ENCODE data around the gene IFI27.

Gene IFI27

DNA sequence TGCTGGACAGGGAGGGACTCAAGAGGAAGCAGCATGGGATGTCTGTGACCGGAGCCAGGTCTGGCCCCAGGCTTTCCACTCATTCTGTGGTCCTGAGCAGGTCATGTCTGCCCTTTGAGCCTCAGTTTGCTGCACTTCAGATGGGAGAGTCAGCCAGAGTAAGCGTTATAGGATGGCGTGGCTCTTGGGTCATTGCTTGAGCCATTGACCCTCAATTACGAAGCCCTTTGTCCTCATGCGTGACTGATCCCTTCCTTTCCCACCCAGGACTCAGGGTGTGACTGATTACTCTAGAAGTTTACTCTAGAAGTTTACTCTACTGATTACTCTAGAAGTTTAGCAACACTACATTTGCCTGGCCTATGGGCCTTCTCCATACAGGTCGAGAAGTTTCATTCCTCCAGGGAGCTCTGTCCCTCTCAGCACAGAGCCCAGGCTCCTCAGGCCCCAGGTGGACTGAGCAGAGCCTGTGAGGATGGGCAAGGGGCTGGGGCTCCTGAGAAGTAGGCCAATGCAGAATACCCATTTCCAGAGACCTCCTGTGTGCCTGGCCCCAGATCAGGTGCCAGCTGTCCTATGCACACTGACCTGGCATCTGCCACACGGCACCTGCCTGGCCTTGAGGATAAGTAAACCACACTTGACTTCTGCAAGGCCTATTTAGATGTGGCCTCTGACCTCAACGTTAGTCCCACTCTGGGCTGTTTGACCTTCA lies 7.6 kb upstream of the IFI27 start:
- H3K4me3 ChIP-seq (ENCODE audit: low read depth, low read length): no peak overlapping the region

DNA sequence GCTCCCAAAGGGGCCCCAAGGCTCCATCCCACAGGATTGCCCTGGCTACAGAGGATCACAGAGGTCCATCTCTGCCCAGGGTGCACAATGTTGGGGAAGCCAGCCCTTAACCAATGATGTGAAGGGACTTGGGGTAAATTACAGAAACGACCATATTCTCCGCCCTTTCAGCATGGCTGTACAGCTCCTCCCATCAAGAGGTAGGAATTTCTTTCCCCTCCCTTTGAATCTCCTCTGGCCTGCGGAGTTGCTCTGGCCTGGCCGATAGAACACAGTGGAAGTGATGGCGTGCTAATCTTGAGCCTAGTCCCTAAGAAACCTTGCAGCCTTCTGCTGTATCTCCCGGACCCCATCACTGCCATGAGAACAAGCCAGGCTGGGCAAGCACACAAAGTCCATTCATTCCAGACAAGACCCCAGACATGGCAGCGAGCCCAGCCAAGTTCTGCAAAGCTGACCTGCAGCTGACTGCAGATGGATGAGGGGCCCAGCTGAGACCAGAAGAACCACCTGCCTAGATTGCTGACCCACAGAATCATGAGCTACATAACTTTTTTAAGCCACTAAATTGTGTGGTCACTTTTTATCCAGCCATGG lies 6.9 kb upstream of the IFI27 start:
- no peak overlapping the region for H3K4me3 ChIP-seq (ENCODE audit: low read depth, low read length)

- no peak overlapping the region for H3K4me3 ChIP-seq (ENCODE audit: low read depth, low read length)
Observed at GRCh38 chr14:94104731-94105130, 5.8 kb upstream of the IFI27 start.

DNA sequence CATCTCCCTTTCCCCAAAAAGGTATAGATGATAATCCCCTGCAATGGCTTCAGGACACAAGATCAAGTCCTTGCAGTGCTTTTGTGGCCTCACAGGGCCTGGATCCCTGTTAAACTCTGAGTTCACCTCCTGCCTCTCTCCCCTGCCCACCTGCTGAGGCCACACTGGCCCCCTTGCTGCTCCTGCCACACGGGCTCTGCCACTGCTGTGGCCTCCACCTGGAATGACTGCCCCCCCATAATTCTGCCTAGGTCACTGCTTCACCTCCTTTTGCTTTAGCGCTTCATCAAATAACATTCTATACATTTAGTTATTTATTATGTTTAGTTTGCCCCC lies 653 bp upstream of the IFI27 start:
- no peak overlapping the region for H3K4me3 ChIP-seq (ENCODE audit: low read depth, low read length)

DNA sequence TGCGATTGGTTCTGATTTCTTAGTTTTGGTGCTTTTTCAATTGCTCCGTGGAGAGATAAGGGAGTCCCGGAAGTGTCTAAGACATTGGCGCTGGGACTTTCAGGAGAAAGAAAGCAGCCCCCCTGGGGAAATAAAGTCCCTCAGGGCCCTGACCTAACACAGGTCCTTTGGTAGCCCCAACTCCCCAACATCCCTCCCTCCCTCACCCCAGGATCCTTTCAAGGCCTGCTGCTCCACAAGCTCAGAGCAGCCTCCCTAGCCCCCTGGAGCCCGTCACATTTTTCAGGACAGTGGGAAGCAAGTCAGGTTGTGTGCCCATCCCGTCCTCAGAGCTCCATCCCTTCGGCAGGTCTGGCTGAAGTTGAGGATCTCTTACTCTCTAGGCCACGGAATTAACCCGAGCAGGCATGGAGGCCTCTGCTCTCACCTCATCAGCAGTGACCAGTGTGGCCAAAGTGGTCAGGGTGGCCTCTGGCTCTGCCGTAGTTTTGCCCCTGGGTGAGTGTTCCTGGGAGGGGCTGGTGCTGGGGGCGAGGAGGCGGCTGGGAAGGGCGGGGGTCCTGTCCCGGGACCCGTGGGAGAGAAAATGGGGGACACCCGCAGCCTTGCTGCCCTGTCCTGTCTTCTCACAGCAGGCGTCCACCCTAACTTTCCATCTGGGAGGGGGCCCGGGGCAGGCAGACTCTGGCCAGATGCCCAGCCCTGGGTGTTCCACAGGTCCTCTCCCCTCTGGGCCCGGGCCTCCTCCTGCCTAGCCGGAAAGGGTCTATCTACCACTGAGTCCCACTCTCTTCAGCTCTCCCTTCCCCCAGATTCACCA lies 950 bp downstream of the IFI27 start:
- H3K4me3 ChIP-seq (ENCODE audit: low read depth, low read length): no peak overlapping the region

GRCh38 chr14:94112513-94113063 lies 2.1 kb downstream of the IFI27 start:
- no peak overlapping the region for H3K4me3 ChIP-seq (ENCODE audit: low read depth, low read length)

DNA sequence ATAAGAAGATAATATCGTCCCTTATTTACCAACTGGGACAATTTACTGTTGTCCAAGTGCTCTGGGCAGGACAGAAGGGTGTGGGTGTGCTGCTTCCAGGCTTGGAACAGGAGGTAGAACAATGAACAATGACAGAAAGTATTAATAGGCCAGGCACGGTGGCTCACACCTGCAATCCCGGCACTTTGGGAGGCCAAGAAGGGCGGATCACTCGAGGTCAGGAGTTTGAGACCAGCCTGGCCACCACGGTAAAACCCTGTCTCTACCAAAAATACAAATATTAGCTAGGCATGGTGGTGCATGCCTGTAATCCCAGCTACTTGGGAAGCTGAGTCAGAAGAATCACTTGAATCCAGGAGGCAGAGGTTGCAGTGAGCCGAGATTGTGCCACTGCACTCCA lies 2.5 kb downstream of the IFI27 start:
- no peak overlapping the region for H3K4me3 ChIP-seq (ENCODE audit: low read depth, low read length)

DNA sequence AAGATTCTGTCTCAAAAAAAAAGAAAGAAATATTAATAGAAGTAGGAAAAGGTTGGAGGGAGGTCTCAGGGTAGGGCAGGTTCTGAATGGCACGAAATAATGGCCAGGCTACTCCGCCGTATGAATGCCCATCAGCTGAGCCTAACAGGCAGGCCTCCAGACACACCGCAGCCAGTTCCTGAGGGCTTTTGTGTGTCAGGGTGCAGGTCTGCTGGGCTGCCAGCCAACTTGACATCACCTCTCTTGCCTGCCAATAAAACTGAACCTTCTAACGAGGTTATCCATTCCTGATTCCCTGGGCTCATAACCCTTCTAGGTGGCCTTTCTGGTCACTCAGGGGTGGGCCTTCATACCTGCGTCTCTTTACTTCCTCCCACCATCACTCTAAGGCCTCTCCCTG lies 3.0 kb downstream of the IFI27 start:
- H3K4me3 ChIP-seq (ENCODE audit: low read depth, low read length): no peak overlapping the region

DNA sequence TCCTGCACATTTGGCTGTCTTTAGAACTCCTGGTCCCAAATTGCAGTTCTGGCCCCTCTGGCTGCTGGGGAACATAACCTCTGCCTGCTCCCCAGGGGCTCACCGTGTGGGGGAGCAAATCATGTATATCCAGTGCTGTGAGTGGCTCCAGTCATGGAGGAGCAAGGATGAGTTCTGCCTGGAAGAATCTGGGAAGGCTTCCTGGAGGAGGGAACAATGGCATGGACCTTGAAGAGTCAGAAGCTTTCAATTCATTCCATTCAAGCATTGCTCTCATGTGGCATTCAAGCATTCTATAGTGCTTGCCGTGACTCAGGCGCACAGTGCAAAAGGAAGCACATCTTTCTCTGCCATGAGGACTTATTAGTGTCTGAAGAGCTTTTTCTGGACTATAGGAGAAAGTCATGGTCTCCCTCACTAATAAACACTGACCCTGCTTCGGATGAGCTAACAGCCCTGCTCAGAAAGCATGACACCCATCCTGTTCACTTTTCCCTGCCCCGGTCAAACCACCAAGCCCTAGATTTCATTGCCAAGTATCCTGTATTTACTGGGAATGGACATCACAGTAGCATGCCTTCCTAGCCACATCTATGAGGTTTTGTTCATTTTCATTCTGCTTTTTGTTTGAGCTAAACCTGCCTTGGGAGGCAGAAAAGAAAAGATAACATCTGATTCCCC lies 3.5 kb downstream of the IFI27 start:
- H3K4me3 ChIP-seq (ENCODE audit: low read depth, low read length): no peak overlapping the region

DNA sequence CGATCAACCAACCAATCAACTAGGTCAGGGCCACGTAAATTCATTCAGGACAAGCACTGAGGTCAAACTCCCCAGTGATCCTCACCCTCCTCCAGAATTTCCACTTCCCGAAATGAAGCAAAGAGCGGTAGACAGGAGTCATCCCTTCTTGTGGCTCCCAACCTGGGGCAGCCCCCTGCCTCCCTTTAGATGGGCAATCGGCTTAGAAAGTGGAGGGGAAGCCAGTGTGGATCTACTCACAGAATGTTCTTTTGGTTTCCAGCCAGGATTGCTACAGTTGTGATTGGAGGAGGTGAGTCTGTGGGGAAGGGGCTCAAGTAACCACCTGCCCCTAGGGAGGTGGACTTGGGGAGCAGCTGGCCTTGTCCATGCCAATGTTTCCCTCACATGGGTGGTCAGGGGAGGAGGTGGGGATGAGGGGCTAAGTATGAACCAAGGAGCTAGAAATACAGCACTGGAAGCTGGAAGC lies 4.1 kb downstream of the IFI27 start:
- H3K4me3 ChIP-seq (ENCODE audit: low read depth, low read length): no peak overlapping the region

GRCh38 chr14:94115058-94115591 lies 4.6 kb downstream of the IFI27 start:
- H3K4me3 ChIP-seq (ENCODE audit: low read depth, low read length): no peak overlapping the region

GRCh38 chr14:94115631-94116030 lies 5.1 kb downstream of the IFI27 start:
- H3K4me3 ChIP-seq (ENCODE audit: low read depth, low read length): no peak overlapping the region

GRCh38 chr14:94116701-94117100 lies 6.2 kb downstream of the IFI27 start:
- no peak overlapping the region for H3K4me3 ChIP-seq (ENCODE audit: low read depth, low read length)

GRCh38 chr14:94117856-94118255 lies 7.3 kb downstream of the IFI27 start:
- no peak overlapping the region for H3K4me3 ChIP-seq (ENCODE audit: low read depth, low read length)

- H3K4me3 ChIP-seq (ENCODE audit: low read depth, low read length): no peak overlapping the region
Observed at GRCh38 chr14:94119071-94119470, 8.5 kb downstream of the IFI27 start.

DNA sequence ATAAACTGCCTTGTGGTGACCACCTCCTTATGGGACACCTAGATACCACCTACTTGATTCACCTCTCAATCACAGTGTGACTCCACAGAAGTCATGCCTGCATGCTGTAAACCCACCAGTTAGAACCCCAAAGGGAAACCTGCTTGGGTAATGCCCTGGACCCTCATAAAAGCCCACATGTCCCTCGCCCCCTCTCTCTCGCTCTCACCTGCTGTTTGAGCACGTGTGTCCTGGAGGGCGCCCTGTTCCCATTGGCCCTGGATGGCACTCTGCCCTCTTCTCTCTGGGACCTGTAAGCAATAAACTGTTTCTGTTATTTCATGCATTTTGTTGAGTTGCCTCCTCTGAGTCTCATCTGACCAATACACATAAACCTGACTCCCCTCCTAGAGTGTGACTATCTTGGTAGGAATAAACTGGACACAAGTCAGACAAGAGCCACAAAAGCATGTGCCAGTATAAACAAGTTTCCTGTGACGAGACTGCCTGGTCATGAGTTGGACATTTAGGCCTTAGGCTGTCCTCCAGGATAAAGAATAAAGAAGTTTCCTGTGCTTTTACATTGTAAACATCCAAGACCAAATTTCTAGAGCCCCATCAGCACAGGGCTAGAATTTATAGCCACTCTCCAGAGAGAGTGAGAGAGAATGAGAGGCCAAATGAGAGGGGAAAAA lies 10.3 kb downstream of the IFI27 start:
- H3K4me3 ChIP-seq (ENCODE audit: low read depth, low read length): no peak overlapping the region

GRCh38 chr14:94121485-94121884 lies 10.9 kb downstream of the IFI27 start:
- no peak overlapping the region for H3K4me3 ChIP-seq (ENCODE audit: low read depth, low read length)

GRCh38 chr14:94122438-94122837 lies 11.9 kb downstream of the IFI27 start:
- no peak overlapping the region for H3K4me3 ChIP-seq (ENCODE audit: low read depth, low read length)

DNA sequence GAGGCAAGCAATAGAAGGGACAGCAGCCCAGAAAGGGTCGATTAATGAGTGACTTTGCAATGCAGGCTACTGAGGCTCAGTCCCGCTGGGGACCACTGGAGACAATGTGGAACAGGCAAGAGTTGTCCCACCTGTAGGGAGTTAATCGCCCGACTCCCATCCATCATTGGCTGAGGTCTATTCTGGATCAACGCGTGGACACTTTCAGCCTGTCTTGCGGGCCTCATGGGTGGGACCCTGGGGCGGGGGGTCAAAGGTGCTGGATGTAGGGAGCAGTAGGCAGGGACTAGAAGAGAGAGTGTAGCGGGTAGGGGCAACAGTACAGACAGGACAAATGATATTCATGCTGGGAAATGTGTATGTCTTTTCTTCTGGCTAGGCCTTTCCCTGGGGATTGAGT lies 12.8 kb downstream of the IFI27 start:
- H3K4me3 ChIP-seq (ENCODE audit: low read depth, low read length): no peak overlapping the region

DNA sequence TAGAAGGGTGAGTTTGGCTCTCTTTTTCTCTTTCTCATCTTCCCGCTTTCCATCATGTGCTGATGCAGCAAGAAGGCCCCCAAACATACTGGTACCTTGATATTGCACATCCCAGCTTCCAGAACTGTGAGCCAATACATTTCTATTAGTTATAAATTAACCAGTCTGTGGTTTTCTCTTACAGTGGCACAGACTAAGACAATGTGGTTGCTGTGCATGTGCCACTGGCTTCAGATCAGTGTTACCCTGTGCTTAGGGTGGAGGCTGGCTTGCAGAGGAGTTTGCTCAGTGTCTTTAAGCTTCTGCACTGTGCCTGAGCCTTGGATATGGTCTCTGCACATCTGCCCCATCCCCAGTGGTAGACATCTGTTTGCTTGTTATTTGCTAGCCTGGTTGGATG lies 13.3 kb downstream of the IFI27 start:
- H3K4me3 ChIP-seq (ENCODE audit: low read depth, low read length): no peak overlapping the region
